GM18861 (cell line): ENCODE measurements around the gene PEAK1.

Experiments
- ATAC-seq: cut with Tn5 transposase; IDR thresholded peaks from one replicate; pipeline ENCODE4 v1.9.1; 2021; ENCODE audit not compliant: unreplicated experiment

PEAK1 gene

DNA sequence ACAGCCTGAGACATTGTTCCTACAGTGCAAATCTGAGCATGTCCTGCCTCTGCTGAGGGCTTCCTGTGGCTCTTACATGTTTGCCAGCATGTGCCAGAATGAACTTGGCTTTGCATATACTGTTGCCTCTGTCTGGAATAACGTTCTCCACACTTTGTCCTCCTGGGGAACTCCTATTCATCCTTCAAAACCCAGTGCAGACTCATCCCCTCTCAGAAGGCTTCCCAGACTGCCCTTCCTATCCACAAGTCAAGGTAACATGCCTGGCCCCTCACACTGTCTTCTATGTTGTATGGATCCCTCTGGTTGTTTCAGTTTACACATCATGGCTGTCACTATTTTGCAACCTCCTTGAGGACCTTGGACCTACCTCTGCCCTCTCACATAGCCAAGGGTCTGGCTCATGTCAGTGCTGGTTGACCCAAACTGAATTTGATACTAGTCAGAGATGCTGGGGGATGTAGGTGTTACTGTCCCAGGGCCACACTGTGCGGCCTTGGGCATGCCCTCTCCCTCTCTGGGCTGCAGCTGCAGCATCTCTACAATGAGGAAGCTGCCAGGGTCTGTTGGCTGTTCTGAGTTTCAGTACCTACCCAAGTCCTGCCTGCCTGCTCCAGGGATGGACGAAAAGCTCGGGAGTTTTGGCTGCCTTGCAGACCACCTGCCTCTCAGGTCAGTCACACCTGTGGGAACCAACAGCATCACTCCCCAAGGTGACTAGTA lies 320.0 kb downstream of the PEAK1 start:
- ATAC-seq: no peak

DNA sequence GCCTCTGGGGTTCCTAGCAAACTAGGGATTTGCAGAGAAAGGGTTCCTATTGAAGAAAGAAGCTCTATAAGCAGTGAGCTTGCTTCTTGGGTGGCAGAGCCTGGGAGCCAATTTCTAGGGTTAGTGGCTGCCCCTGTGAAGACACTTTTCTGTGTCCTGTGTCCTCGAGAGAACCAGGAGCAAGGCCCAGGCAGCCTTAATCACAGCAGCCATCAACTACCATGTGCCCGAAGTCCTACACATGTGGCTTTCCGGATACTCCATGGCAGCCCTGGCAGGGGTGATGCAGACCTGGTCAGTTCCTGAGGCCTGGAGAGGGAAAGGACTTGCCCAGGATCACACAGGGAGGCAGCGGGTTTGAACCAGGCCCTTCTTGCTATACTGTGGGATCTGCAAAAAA lies 321.3 kb downstream of the PEAK1 start:
- ATAC-seq: no peak

DNA sequence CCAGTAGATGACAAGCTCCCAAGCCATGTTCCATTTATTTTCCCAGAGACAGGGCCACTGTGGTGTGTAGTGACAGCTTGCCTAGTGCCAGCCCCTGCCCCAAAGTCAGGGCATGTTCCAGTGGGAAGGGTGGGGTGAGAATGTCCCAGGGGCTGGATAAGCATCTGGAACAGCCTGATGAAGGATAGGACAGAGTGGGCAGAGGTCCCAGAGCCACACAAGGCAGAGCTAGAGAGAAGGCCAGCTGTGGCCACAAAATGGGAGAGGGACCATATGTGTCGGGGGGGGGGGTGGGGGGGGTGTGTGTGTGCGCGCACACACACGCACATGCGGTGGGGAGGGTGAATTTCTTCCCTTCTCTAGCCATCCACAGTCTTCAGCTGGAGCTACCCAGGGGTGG lies 322.0 kb downstream of the PEAK1 start:
- ATAC-seq: no peak

DNA sequence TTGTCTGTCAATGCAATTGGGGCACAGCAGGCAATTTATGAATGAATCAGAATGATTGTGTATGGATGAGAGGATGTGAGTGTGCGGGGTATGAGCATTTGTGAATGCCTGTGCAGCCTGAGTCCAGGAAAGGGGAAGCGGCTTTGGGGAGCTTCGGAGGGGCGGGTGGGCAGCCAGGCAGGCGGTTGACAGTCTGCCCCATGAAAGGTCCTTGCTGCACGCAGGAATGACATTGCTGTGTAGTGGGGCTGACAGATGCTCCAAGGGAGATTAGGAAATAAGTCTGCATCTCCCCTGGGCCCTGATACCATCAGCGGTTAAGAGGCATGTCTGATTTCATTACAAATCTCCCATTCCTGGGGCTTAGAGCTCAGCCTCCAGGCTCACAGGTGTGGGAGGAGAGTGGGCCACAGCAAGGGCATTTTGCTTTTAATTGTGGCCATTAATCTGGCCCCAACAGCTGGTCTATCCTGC lies 322.6 kb downstream of the PEAK1 start:
- no peak for ATAC-seq

DNA sequence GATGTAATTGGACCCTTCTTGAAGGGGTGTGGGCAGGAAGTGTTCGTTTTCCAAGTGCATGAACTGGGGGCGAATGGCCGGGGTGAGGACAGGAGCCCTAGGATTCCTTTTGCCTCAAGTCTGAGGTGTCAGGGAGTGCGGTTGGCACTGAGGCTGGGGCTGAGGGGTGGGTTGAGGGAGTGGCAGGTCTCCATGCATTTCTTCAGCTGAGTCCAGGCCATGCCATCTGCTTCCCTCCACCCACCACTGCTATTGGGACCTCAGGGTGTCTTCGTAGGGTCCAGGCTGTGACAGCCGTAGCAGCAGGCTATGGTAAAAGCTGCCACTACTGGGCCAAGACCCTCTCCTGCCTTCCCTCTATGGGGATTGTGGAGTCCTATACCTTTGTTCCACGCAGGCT lies 323.4 kb downstream of the PEAK1 start:
- no peak for ATAC-seq

DNA sequence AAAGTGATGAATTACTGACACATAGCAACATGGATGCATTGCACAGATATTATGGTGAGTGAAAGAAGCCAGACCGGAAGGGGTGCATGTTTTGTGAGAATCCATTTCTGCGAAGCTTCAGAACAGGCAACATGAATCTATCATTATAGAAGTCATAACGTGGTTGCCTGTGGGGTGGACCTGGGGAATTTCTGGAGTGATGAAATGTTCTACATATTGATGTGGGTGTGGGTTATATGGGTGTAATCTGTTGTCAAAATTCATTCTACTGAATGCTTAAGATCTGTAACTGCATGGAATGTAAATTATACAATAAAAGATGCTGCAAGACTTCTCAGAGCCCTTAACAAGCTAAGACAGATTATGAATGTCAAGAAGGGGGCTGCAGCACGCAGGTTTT lies 323.8 kb downstream of the PEAK1 start:
- no peak for ATAC-seq

DNA sequence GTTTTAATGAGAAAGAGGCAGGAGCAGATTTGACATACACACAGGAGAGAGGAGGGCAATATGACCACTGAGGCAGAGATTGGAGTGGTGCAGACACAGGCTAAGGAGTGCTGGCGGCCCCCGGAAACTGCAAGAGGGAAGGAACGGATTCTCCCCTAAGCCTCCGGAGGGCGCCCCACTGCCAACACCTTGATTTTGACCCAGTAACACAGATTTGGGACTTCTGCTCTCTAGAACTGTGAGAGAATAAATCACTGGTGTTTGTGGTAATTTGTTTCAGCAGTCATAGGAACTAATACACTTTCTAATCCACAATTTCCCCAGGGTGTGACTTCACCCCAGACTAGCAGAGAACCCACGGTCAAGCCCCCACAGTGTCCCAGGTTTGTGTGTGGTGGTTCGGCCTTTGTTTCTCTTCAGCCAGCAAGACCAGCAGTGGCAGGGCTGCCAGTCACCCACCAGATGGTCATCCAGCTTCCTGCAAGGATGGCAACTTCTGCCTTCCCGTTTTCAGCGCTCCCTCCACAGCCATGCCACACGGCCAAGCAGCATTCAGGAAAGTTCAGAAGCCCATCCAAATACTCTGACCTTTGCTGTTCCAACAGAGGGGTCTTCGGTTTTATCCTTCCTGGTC lies 325.4 kb downstream of the PEAK1 start:
- ATAC-seq: no peak

DNA sequence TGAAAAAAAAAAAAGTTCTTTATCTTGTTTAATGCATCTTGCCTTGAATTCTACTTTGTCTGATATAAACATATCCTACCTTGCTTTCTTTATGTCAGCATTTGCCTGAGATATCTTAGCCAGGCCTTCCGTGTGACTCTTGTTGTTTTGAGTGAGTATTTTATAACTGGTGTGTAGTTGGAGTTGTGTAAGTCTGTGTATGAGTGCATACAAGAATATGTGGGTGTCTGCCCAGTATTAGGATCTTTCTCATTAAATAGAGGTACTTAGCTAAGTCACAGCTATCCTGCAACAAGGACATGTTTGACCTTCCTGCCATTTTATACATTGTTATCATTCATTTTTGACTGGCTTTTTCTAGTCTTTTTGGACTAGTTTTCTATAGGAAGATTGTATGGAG lies 326.5 kb downstream of the PEAK1 start:
- ATAC-seq: no peak

DNA sequence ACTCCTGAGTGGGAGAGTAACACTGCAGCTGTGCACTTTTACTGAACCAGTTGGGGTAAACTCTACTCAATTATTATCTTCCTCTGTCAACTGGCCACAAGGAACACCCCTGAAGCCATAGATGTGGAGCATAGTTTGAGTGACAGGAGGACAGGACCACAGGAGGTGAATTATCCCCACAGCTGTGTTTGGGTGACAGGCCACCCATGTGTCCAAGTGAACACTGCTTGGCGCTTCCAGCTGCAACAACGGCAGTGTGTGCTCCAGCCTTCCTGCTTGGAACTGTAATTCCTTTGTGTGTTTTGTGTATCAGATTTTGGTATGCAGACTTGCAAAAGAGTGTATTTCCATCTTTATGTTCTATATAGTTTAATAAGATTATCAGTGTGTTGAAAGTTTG lies 328.8 kb downstream of the PEAK1 start:
- ATAC-seq: no peak

DNA sequence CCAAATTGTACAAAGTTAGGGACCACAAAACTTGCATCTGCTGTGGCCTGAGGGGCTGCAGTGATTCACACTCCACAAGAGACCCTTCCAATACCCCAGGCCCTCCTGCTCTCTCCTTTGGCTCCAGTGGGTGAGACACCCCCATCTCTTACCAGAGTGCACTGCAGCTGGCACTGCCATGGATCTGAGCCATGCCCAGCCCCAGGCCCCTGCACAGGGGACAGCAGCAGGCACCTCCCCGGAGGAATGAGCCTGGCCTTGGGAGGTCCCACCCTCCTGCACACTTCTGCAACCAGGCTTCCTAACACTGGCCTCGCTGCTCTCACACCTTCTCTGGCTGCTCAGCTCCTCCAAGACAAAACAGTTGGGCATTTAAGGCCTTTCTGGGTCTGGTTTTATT lies 332.7 kb downstream of the PEAK1 start:
- no peak for ATAC-seq

DNA sequence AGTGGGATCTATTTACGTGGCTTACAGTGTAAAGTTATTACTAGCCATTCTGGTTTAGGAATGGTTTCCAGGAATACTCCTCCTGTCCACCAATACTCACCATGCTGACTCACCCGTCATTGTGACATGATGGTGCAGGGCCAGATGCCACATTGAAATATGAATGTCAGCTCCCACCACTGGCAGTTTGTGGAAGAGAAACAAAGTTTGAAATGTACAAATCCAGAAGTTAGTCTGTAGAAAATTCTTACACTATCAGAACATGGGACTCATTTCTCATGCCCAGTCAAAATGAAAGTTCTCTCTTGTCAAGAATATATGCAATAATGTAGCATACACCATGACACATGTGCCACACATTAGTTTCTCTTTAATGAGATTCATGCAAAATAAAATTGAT lies 334.6 kb downstream of the PEAK1 start:
- no peak for ATAC-seq

DNA sequence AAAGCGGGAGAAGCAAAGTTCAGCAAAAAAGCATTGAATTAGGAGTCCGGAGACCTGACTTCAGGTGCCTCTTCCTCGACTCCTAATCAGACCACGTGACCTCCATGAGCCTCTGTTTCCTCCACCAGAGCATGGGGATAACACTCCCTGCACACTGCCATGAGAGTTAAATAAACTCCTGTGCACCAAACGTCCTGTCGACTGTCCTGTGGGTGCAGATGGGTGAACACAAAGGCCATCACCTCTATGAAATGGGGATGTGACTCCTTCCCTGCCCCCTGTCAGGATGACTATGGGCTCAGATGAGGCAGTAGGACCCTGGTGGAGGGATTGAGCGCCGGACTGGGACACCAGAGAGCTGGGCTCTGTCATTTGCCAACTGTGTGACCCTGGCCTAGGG lies 335.5 kb downstream of the PEAK1 start:
- no peak for ATAC-seq

DNA sequence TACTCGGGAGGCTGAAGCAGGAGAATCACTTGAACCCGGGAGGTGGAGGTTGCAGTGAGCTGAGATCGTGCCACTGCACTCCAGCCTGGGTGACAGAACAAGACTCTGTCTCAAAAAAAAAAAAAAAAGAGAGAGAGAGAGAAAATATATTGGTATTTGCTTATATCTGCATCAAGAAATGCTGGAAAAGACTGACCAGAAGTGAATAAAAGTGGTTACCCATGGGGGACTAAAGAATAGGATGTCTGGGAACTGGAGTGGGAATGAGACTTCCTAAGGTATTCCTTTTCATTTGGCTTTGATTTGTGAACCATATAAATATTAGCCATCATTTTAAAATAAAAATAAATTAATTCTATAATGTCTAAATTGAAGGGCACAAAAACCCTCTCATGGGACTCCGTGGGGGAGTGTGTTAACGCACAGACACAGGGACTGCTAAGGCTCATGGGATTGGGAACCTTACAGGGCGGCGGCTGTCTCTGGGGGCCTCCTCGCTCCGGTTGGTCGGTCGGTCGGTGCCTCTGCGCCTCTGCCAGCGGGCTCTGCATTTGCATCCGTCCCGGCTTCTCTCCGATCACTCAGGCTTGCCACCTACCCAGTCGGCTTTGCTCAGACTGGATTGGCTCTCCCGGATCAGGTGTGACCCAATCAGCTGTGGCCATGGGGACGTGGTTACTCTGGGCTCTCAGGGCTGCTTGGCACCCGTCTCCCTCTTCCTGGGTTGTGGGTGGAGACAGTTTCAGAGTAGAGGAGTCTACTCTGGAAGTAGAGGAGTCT lies 336.3 kb downstream of the PEAK1 start:
- ATAC-seq: no peak

DNA sequence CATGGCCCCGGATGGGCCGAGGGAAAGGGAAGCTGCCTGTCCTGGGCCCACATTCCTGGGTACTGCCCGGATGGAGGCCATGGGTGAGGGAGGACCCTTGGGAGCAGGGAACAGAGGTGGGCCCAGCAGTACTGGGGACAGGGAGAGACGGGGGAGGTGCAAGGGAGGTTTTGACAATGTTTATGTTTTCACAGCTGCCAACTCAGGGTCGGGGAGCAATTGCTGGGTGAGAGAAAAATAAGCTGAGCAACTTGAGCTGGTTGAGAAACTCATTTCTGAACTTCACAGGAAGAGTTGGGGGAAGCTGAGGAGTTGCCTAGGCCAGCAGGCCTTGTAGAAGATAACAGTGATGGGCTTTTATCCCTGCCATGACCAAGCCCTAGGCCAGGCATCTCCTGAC lies 337.9 kb downstream of the PEAK1 start:
- no peak for ATAC-seq

DNA sequence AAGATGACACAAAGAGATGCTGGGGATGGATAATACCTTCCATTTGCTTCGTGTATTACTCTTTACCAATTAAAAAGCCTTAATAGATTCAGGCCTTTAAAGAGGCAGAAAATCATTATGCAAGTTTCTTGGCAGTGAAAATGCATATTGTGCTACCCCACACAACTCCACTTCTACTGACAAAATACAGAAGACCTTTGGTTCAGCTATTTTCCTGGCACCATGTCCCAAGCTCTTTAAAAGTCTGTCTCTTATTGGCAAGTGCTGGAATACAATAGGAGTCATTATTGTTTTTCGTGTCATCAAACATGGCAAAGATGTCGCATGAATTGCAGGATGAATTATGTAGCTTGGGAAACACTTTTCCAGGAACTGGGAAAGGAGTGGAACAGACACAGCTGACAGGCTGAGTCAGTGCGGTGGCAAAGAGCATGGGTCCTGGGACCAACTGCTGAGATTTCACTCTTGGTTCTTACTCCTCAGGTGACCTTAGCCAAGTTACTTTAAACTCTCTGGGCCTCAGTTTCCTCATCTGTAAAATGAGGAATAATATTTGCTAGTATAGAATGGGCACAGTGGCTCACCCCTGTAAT lies 343.5 kb downstream of the PEAK1 start:
- ATAC-seq: no peak

DNA sequence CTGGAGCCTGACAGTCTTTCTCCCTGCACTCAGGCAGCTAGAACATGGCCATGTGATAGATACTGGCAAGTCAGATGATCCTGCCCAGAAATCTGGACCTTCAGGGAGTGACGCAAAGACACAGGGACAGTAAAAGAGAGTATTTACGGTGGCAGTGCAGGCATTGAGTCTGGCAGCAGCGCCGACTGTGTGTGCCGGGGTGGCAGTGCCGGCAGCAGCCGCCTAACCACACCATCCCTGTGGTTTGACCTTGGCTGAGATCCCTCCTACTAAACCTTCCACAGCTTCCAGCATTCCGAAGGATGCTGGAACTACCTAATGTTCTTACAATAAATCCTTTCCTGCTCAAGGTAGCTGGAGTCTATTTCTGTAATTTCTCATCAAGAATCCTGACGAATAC lies 344.4 kb downstream of the PEAK1 start:
- no peak for ATAC-seq

DNA sequence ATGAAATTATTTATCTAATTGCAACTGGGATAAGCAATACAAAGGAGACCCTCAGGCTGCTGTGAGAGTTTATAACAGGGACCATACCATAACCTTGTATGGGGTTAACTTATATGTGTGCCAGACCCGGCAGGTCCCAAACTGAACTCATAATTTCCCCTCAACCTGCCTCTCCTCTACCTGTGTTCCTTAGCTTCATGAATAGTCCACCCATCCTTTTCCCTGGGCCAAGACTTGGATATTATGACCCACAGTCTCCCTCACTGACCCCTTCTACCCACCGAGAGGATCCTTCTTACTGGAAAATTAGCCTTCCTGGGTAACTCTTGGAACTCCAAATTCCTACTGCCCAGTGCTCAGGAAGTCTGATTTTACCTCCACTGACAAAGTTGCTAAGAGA lies 345.6 kb downstream of the PEAK1 start:
- no peak for ATAC-seq

DNA sequence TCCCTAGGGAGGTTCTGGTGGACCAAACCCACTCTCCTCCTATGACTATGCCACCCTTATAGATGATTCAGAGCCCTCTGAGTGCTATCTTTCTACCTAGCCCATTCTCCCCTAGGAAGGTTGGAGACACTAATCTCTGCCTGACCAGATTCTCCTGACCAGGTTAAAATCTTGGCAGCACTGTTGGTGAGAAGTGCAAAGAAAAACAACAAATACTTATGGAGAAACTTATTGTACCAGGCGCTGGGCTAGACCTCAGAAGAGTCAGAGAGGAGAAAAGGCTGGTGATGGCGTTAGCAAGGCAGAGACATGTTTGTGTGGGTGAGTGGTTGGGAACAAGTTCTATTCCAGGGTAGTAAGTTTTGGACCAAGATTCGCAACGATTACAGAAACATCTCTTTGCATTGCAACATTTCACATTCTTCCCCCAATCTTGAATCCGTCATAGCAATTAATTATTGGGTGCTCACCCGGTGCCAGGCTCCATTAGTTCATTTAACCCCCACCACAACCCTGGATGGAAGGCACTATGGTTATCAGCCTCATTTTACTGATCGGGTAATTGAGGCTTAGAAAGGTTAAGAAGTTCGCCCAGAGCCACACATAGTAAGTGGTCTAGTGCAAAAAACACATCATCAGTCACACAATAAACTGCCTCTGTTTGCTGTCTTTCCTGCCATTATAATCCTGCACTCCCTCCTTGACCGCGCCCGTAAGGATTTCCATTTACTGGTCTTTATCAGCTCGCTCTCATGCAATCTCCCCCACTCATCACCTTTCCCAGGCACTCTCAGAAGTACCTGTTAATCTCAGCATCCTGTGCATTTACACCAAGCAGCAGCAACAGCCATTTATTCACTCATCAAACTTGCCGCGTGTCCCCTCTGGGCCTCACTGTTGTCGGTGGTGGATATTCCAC lies 348.3 kb downstream of the PEAK1 start:
- no peak for ATAC-seq

DNA sequence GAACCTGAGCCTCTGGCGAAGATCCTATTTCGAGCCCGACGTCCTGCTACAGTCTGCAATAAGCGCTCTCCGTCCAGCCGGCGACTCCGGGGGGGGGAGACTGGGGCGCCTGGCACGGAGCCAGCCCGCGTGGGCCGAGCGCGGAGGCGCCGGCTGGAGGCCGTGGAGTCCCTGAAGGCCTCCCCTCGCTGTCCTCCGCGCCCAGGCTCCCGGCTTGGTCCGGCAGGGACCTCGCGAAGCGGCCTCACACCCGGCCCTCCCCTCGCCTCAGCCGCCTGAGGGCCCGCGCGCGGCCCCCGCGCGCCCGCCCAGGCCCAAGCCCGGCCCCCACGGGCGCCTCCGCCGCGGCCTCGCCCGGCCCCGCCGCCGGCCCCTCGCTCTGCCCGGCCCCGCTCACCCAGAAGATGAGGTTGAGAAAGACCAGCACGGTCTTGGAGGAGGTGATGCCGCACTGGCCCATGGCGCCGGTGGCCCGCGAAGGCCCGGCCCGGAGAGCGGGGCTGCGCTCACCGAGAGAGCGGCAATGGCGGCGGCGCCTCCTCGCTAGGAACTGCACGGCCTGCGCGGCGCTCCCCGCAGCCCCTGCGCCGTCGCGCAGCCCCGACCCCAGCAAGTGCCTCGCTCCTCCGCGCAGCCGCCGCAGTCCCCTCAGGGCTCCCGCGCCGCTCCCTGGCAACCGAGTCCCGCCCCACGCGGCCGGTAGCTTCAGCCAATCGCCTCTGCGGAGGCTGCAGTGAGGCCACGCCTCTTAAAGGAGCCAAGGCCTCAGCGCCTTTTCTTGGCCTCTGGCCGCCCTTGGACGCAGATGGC lies 349.2 kb downstream of the PEAK1 start, which contains the start of gene TSPAN3:
Gene TSPAN3 (minus strand): TSS at position 615 of the 810 bp plus-strand sequence. CDS start 155 bp downstream, at position 460.
- ATAC-seq: peak; percentile 76

DNA sequence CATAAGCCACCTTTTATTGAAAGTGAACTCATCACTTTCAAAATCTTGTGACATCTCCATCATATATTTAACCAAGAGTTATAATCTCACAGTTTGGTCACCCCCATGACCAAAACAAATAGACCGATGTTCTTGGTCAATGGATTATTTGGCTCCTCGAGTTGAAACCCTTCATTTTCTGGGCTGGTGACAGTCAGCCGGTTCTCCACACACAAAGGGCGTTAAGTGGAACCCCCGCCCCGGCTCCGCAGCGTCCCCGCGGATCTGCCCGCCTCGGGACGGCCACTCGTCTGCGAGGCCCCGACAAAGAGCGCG lies 349.8 kb downstream of the PEAK1 start:
- no peak for ATAC-seq
